Ascending aorta (tissue), 2 donors: ENCODE results near the gene OLR1. TPM values are rescaled to one million over a fixed set of nuclear protein-coding genes. Genes with fewer than 3 reads are reported as not detected.

Experiments
- DNase-seq, 2 donors: peaks; one replicate each; pipeline ENCODE4 v3.0.0-alpha.2; 2019; ENCODE audit warnings: low spot score in 2 of 2
- H3K27ac ChIP-seq, 2 donors: fragments of 200-600 bp; sonication (generic); one replicate each; pipeline ENCODE4 v1.5.1; 2016 to 2017; ENCODE audit warnings: mild to moderate bottlenecking in 1 of 2
- H3K27me3 ChIP-seq: fragments of 200-600 bp; sonication (generic); one replicate; pipeline ENCODE4 v1.5.1; 2017
- H3K36me3 ChIP-seq, 2 donors: fragments of 200-600 bp; sonication (generic); one replicate each; pipeline ENCODE4 v1.5.1; 2016
- H3K4me1 ChIP-seq, 2 donors: fragments of 200-600 bp; sonication (generic); one replicate each; pipeline ENCODE4 v1.5.1; 2016 to 2017; ENCODE audit warnings: mild to moderate bottlenecking in 1 of 2
- H3K4me3 ChIP-seq, 2 donors: fragments of 200-600 bp; sonication (generic); one replicate each; pipeline ENCODE4 v1.5.1; 2016 to 2017; ENCODE audit warnings: mild to moderate bottlenecking in 1 of 2
- H3K9me3 ChIP-seq, 2 donors: fragments of 200-600 bp; sonication (generic); one replicate each; pipeline ENCODE4 v1.5.1; 2016
- intact Hi-C: fragments of 100-400 bp; cut with DNase I; formaldehyde crosslinking; loops from one replicate; pipeline ENCODE4 v1.15.1; 2023
- total RNA-seq: library from RNA; depleted of rRNA; stranded (reverse); fragments of >200 nt; gene quantifications from one replicate; pipeline ENCODE4 v1.1.0, GENCODE V29; 2016
- TF ChIP-seq, protein P1 (sequence below), 3 experiments: fragments of 200-600 bp in 2 of 3; fragments of 450-650 bp in 1 of 3; sonication (generic) in 2 of 3; IDR thresholded peaks; one replicate each; pipeline ENCODE4 v1.5.1; 2016 to 2019; ENCODE audit warnings: antibody characterized with exemption in 3 of 3, mild to moderate bottlenecking in 1 of 3, moderate library complexity in 1 of 3

OLR1 gene
- total RNA-seq, 1 donor from 2014 or later = 2.1 TPM

DNA sequence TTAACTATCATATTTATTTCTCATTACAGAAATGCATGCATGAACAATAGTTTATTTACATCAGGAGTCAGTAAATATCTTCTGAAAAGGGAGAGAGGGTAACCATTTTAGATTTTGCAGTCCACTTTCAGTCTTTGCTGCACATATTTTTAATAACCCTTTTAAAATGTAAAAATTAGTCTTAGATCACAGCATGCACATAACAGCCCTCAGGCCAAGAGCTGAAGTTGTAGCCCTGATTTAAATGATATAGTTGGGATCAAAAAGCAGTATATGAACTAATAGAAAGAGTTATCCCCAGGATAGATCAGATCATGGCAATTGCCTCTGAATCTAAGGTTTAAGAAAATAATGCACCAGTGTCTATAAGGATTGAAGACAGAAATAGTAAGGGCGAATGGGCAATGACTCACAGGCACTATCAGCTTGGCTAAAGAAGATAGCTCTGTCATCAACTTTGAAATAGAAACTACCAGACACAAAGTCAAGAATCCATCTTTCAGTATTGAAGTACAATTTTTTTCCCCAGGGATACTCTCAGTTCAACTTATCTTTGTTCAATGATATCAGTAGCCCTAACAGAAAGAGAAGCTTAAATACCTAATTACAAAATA, 28.8 kb downstream of the OLR1 start:
- DNase-seq = no peak
- Histone ChIP-seq H3K27me3 (no peaks in the 10 kb centered on the region), H3K27ac (no peak overlapping the region), H3K4me1 (no peaks in the 10 kb centered on the region), H3K4me3 (no peak overlapping the region), H3K36me3 (no peaks in the 10 kb centered on the region), H3K9me3 (no peaks in the 10 kb centered on the region)
- intact Hi-C loops = loop anchor here (5.0 kb wide), 1 partner anchor 391 kb away; no protein-coding TSS in a partner anchor
- TF ChIP-seq, protein P1, sequence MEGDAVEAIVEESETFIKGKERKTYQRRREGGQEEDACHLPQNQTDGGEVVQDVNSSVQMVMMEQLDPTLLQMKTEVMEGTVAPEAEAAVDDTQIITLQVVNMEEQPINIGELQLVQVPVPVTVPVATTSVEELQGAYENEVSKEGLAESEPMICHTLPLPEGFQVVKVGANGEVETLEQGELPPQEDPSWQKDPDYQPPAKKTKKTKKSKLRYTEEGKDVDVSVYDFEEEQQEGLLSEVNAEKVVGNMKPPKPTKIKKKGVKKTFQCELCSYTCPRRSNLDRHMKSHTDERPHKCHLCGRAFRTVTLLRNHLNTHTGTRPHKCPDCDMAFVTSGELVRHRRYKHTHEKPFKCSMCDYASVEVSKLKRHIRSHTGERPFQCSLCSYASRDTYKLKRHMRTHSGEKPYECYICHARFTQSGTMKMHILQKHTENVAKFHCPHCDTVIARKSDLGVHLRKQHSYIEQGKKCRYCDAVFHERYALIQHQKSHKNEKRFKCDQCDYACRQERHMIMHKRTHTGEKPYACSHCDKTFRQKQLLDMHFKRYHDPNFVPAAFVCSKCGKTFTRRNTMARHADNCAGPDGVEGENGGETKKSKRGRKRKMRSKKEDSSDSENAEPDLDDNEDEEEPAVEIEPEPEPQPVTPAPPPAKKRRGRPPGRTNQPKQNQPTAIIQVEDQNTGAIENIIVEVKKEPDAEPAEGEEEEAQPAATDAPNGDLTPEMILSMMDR (IDR thresholded peaks at IDR 0.05) = no peak

DNA sequence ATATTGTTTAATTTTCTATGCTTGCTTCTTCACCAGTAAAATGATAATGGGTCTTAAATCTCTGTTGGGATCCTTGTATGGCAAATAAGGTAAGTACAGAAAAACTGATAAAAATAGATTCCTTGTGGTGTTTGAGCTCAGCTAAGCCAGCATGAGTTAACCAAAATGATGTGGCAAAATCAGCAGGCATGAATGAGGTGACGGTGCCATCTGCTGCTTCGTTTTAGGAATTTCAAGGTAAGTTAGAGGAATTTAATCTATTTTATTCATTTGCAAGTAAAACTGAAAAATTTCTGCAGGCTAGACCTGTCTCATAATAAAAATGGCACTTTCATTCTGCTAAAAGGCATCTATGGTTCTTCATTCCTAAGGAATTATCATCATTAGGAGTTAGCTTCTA, 31.9 kb downstream of the OLR1 start:
- Histone ChIP-seq H3K27ac (no peak overlapping the region), H3K4me3 (no peak overlapping the region), H3K4me1 (no peaks in the 10 kb centered on the region), H3K36me3 (no peaks in the 10 kb centered on the region), H3K27me3 (no peaks in the 10 kb centered on the region), H3K9me3 (no peaks in the 10 kb centered on the region)
- intact Hi-C loops = loop anchor here (5.0 kb wide), 1 partner anchor 388 kb away; no protein-coding TSS in a partner anchor
- DNase-seq = no peak
- TF ChIP-seq, protein P1 (IDR thresholded peaks at IDR 0.05) = peak; percentile 13 to 40 (median 22)

GRCh38 chr12:10136637-10137205, 35.2 kb downstream of the OLR1 start:
- no peaks in the 10 kb centered on the region for H3K9me3 ChIP-seq
- H3K4me3 ChIP-seq = no peak overlapping the region
- H3K36me3 ChIP-seq = no peaks in the 10 kb centered on the region
- no peak overlapping the region for H3K27ac ChIP-seq
- TF ChIP-seq, protein P1 (IDR thresholded peaks at IDR 0.05) = no peak
- intact Hi-C loops = no loop called here
- DNase-seq = no peak
- H3K27me3 ChIP-seq = no peaks in the 10 kb centered on the region
- H3K4me1 ChIP-seq = no peaks in the 10 kb centered on the region

- Histone ChIP-seq H3K9me3 (no peaks in the 10 kb centered on the region), H3K27me3 (no peaks in the 10 kb centered on the region), H3K27ac (no peak overlapping the region), H3K4me3 (no peak overlapping the region), H3K36me3 (no peaks in the 10 kb centered on the region), H3K4me1 (no peaks in the 10 kb centered on the region)
- no peak for DNase-seq
- TF ChIP-seq, protein P1 (IDR thresholded peaks at IDR 0.05) = no peak
- intact Hi-C loops = no loop called here
These were observed 36.8 kb downstream of the OLR1 start for GRCh38 chr12:10135126-10135525.

GRCh38 chr12:10132850-10133370, 39.0 kb downstream of the OLR1 start:
- intact Hi-C loops = no loop called here
- H3K27ac ChIP-seq = no peak overlapping the region
- no peaks in the 10 kb centered on the region for H3K27me3 ChIP-seq
- no peaks in the 10 kb centered on the region for H3K4me1 ChIP-seq
- H3K4me3 ChIP-seq = no peak overlapping the region
- H3K36me3 ChIP-seq = no peaks in the 10 kb centered on the region
- DNase-seq = no peak
- H3K9me3 ChIP-seq = no peaks in the 10 kb centered on the region
- TF ChIP-seq, protein P1 (IDR thresholded peaks at IDR 0.05) = no peak
